ENCODE data around the gene LIPJ.

DNA sequence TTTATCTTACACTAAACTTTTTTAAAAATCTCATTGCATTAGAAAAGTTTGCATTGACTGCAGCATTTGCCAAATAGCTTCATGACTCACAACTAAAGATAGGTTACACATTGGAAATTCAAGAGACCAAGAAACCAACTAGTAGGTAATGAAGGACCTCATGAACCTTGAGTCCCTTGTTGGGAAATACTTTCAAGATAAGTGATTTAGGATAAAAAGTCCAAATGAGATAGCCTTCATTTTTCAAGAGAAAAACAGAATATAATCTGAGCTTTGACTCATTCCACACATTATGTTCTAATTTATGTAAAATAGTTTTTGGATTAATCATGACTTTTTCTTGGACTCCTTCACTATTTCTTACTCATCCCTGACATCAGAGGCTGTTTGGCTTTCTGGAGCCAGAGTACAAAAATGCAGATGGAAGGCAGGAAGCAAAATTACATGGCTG lies 64.6 kb downstream of the LIPJ start:
- TF ChIP-seq POLR2AphosphoS5 (IDR thresholded peaks at IDR 0.05; ENCODE audit: low read depth, low read length) = no peak
- TF ChIP-seq, protein P1, sequence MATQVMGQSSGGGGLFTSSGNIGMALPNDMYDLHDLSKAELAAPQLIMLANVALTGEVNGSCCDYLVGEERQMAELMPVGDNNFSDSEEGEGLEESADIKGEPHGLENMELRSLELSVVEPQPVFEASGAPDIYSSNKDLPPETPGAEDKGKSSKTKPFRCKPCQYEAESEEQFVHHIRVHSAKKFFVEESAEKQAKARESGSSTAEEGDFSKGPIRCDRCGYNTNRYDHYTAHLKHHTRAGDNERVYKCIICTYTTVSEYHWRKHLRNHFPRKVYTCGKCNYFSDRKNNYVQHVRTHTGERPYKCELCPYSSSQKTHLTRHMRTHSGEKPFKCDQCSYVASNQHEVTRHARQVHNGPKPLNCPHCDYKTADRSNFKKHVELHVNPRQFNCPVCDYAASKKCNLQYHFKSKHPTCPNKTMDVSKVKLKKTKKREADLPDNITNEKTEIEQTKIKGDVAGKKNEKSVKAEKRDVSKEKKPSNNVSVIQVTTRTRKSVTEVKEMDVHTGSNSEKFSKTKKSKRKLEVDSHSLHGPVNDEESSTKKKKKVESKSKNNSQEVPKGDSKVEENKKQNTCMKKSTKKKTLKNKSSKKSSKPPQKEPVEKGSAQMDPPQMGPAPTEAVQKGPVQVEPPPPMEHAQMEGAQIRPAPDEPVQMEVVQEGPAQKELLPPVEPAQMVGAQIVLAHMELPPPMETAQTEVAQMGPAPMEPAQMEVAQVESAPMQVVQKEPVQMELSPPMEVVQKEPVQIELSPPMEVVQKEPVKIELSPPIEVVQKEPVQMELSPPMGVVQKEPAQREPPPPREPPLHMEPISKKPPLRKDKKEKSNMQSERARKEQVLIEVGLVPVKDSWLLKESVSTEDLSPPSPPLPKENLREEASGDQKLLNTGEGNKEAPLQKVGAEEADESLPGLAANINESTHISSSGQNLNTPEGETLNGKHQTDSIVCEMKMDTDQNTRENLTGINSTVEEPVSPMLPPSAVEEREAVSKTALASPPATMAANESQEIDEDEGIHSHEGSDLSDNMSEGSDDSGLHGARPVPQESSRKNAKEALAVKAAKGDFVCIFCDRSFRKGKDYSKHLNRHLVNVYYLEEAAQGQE (IDR thresholded peaks at IDR 0.05; ENCODE audit: insufficient read depth in 1 of 2, low read depth in 2 of 2, low read length in 2 of 2) = no peak
